ENCODE data around the gene AHDC1.
"Not testable (repeated sequence)": the region's sequence is repeated elsewhere in the genome, so short reads cannot be mapped to it uniquely, and the experiment has no call there.

AHDC1 gene

GRCh38 chr1:27501159-27501558 lies 102.8 kb downstream of the AHDC1 start:
- H3K27ac ChIP-seq (ENCODE audit: low read depth, low read length); H3K36me3 ChIP-seq (ENCODE audit: insufficient read depth, low read length); H3K27me3 ChIP-seq (ENCODE audit: insufficient read depth, low read length); H3K4me3 ChIP-seq (ENCODE audit: low read depth, low read length); H3K79me2 ChIP-seq (ENCODE audit: control insufficient read depth, insufficient read depth, low read length, unreplicated experiment); H2AFZ ChIP-seq (ENCODE audit: low read length, unreplicated experiment): not testable (repeated sequence)
- peaks cover 20% of the 10 kb centered on the region for H3K4me1 ChIP-seq (ENCODE audit: control insufficient read depth, insufficient read depth, low read length, unreplicated experiment)

- no peak overlapping the region for H2AFZ ChIP-seq (ENCODE audit: low read length, unreplicated experiment)
- H3K27me3 ChIP-seq (ENCODE audit: insufficient read depth, low read length): no peaks in the 10 kb centered on the region
These were observed 104.8 kb downstream of the AHDC1 start for GRCh38 chr1:27499142-27499541.

GRCh38 chr1:27496604-27497155 lies 107.3 kb downstream of the AHDC1 start:
- Histone ChIP-seq H3K4me1 (ENCODE audit: control insufficient read depth, insufficient read depth, low read length, unreplicated experiment) (peaks cover 14% of the 10 kb centered on the region), H3K27ac (ENCODE audit: low read depth, low read length) (no peak overlapping the region), H3K27me3 (ENCODE audit: insufficient read depth, low read length) (no peaks in the 10 kb centered on the region), H3K36me3 (ENCODE audit: insufficient read depth, low read length) (no peaks in the 10 kb centered on the region), H2AFZ (ENCODE audit: low read length, unreplicated experiment) (peak overlapping the region; percentile 80), H3K79me2 (ENCODE audit: control insufficient read depth, insufficient read depth, low read length, unreplicated experiment) (no peaks in the 10 kb centered on the region), H3K4me3 (ENCODE audit: low read depth, low read length) (peak overlapping the region; percentile 62)

More at GRCh38 chr1:27499142-27499541, 104.8 kb downstream of the AHDC1 start:
- Histone ChIP-seq H3K27ac (ENCODE audit: low read depth, low read length) (no peak overlapping the region), H3K4me1 (ENCODE audit: control insufficient read depth, insufficient read depth, low read length, unreplicated experiment) (peaks cover 12% of the 10 kb centered on the region), H3K79me2 (ENCODE audit: control insufficient read depth, insufficient read depth, low read length, unreplicated experiment) (no peaks in the 10 kb centered on the region), H3K36me3 (ENCODE audit: insufficient read depth, low read length) (no peaks in the 10 kb centered on the region), H3K4me3 (ENCODE audit: low read depth, low read length) (no peak overlapping the region)

GRCh38 chr1:27492796-27493195 lies 111.1 kb downstream of the AHDC1 start:
- Histone ChIP-seq H3K27ac (ENCODE audit: low read depth, low read length) (no peak overlapping the region), H3K36me3 (ENCODE audit: insufficient read depth, low read length) (no peaks in the 10 kb centered on the region), H3K4me3 (ENCODE audit: low read depth, low read length) (no peak overlapping the region), H3K4me1 (ENCODE audit: control insufficient read depth, insufficient read depth, low read length, unreplicated experiment) (peaks cover 19% of the 10 kb centered on the region), H3K79me2 (ENCODE audit: control insufficient read depth, insufficient read depth, low read length, unreplicated experiment) (peaks cover 21% of the 10 kb centered on the region), H2AFZ (ENCODE audit: low read length, unreplicated experiment) (no peak overlapping the region), H3K27me3 (ENCODE audit: insufficient read depth, low read length) (no peaks in the 10 kb centered on the region)

GRCh38 chr1:27491748-27492700 lies 111.9 kb downstream of the AHDC1 start:
- no peaks in the 10 kb centered on the region for H3K36me3 ChIP-seq (ENCODE audit: insufficient read depth, low read length)
- no peak overlapping the region for H3K4me3 ChIP-seq (ENCODE audit: low read depth, low read length)
- H2AFZ ChIP-seq (ENCODE audit: low read length, unreplicated experiment): peak overlapping the region; percentile 57
- H3K79me2 ChIP-seq (ENCODE audit: control insufficient read depth, insufficient read depth, low read length, unreplicated experiment): peaks cover 23% of the 10 kb centered on the region
- H3K27ac ChIP-seq (ENCODE audit: low read depth, low read length): 0 out of 2 replicates have a peak overlapping the region, but pooled peaks have one; percentile 6
- H3K4me1 ChIP-seq (ENCODE audit: control insufficient read depth, insufficient read depth, low read length, unreplicated experiment): peaks cover 19% of the 10 kb centered on the region
- no peaks in the 10 kb centered on the region for H3K27me3 ChIP-seq (ENCODE audit: insufficient read depth, low read length)

GRCh38 chr1:27489973-27490741 lies 113.8 kb downstream of the AHDC1 start, which contains the start of gene WASF2:
Gene WASF2 (minus strand): TSS chr1:27490167. CDS start chr1:27428890, 61,277 bp downstream.
- peak within 1 kb of the TSS; percentile 91 for H3K27ac ChIP-seq (ENCODE audit: low read depth, low read length)
- H3K4me3 ChIP-seq (ENCODE audit: low read depth, low read length): peak within 1 kb of the TSS; percentile 87
- H3K36me3 ChIP-seq (ENCODE audit: insufficient read depth, low read length): no peaks in the 10 kb centered on the region
- peak within 1 kb of the TSS; percentile 77 for H2AFZ ChIP-seq (ENCODE audit: low read length, unreplicated experiment)
- H3K79me2 ChIP-seq (ENCODE audit: control insufficient read depth, insufficient read depth, low read length, unreplicated experiment): peaks cover 37% of the 10 kb centered on the region
- H3K27me3 ChIP-seq (ENCODE audit: insufficient read depth, low read length): no peaks in the 10 kb centered on the region
- peaks cover 13% of the 10 kb centered on the region for H3K4me1 ChIP-seq (ENCODE audit: control insufficient read depth, insufficient read depth, low read length, unreplicated experiment)

- peak overlapping the region; percentile 64 for H2AFZ ChIP-seq (ENCODE audit: low read length, unreplicated experiment)
- H3K79me2 ChIP-seq (ENCODE audit: control insufficient read depth, insufficient read depth, low read length, unreplicated experiment): peaks cover 43% of the 10 kb centered on the region
- H3K36me3 ChIP-seq (ENCODE audit: insufficient read depth, low read length): no peaks in the 10 kb centered on the region
- H3K27me3 ChIP-seq (ENCODE audit: insufficient read depth, low read length): no peaks in the 10 kb centered on the region
- H3K27ac ChIP-seq (ENCODE audit: low read depth, low read length): peak overlapping the region; percentile 91
- peak overlapping the region; percentile 87 for H3K4me3 ChIP-seq (ENCODE audit: low read depth, low read length)
- peaks cover 13% of the 10 kb centered on the region for H3K4me1 ChIP-seq (ENCODE audit: control insufficient read depth, insufficient read depth, low read length, unreplicated experiment)
These were observed 114.4 kb downstream of the AHDC1 start for GRCh38 chr1:27489501-27489972.

- H3K36me3 ChIP-seq (ENCODE audit: insufficient read depth, low read length): no peaks in the 10 kb centered on the region
- no peaks in the 10 kb centered on the region for H3K27me3 ChIP-seq (ENCODE audit: insufficient read depth, low read length)
- H3K27ac ChIP-seq (ENCODE audit: low read depth, low read length): peak overlapping the region; percentile 18; the same call in 1 of the 2 replicates
- H3K4me3 ChIP-seq (ENCODE audit: low read depth, low read length): peak overlapping the region; percentile 87
- no peak overlapping the region for H2AFZ ChIP-seq (ENCODE audit: low read length, unreplicated experiment)
- H3K4me1 ChIP-seq (ENCODE audit: control insufficient read depth, insufficient read depth, low read length, unreplicated experiment): peaks cover 13% of the 10 kb centered on the region
- peaks cover 56% of the 10 kb centered on the region for H3K79me2 ChIP-seq (ENCODE audit: control insufficient read depth, insufficient read depth, low read length, unreplicated experiment)
These were observed 115.7 kb downstream of the AHDC1 start for GRCh38 chr1:27487966-27488884.

- Histone ChIP-seq H3K36me3 (ENCODE audit: insufficient read depth, low read length) (no peaks in the 10 kb centered on the region), H3K4me1 (ENCODE audit: control insufficient read depth, insufficient read depth, low read length, unreplicated experiment) (peaks cover 4% of the 10 kb centered on the region), H3K79me2 (ENCODE audit: control insufficient read depth, insufficient read depth, low read length, unreplicated experiment) (peaks cover 83% of the 10 kb centered on the region), H3K4me3 (ENCODE audit: low read depth, low read length) (no peak overlapping the region), H2AFZ (ENCODE audit: low read length, unreplicated experiment) (no peak overlapping the region), H3K27ac (ENCODE audit: low read depth, low read length) (no peak overlapping the region), H3K27me3 (ENCODE audit: insufficient read depth, low read length) (no peaks in the 10 kb centered on the region)
These were observed 118.6 kb downstream of the AHDC1 start for GRCh38 chr1:27485363-27485762.

Measured in ACC112 (cell line).